ENCODE measurements around the gene GLP1R. TPM values are rescaled to one million over a fixed set of nuclear protein-coding genes. Genes with fewer than 3 reads are reported as not detected.

Gene GLP1R
- total RNA-seq, 1 donor from 2014 or later, result 3.9 TPM

DNA sequence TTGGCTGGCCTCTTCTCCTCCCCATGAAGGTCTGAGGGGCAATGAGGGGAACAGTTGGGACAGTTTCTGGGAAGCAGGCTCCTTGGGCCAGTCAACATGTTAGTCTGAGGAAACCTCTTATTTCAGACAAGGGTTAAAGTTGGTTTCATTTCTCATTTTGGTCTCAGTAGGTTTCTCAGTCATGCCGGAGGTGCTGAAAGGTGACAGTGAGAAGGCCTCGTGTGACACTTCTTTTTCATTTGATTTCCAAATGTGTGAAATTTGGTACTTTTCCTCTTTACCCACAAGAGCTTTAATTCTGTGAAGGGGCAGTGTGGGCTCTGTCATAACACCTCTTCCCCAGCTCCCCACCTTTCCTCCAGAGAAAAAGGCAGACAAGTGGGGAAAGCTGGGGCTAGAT lies 7.5 kb upstream of the GLP1R start:
- Mint-ChIP-seq H3K4me3 (ENCODE audit: low read depth) (no peak overlapping the region), H3K9me3 (ENCODE audit: low read depth) (no peaks in the 10 kb centered on the region), H3K27ac (no peak overlapping the region), H3K4me1 (ENCODE audit: low read depth) (no peaks in the 10 kb centered on the region), H3K36me3 (ENCODE audit: insufficient read depth) (no peaks in the 10 kb centered on the region), H3K27me3 (peaks cover 64% of the 10 kb centered on the region)
- DNase-seq (ENCODE audit: low spot score, unreplicated experiment), result no peak
- TF ChIP-seq, protein P1, sequence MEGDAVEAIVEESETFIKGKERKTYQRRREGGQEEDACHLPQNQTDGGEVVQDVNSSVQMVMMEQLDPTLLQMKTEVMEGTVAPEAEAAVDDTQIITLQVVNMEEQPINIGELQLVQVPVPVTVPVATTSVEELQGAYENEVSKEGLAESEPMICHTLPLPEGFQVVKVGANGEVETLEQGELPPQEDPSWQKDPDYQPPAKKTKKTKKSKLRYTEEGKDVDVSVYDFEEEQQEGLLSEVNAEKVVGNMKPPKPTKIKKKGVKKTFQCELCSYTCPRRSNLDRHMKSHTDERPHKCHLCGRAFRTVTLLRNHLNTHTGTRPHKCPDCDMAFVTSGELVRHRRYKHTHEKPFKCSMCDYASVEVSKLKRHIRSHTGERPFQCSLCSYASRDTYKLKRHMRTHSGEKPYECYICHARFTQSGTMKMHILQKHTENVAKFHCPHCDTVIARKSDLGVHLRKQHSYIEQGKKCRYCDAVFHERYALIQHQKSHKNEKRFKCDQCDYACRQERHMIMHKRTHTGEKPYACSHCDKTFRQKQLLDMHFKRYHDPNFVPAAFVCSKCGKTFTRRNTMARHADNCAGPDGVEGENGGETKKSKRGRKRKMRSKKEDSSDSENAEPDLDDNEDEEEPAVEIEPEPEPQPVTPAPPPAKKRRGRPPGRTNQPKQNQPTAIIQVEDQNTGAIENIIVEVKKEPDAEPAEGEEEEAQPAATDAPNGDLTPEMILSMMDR (IDR thresholded peaks at IDR 0.05; ENCODE audit: unreplicated experiment), result no peak

DNA sequence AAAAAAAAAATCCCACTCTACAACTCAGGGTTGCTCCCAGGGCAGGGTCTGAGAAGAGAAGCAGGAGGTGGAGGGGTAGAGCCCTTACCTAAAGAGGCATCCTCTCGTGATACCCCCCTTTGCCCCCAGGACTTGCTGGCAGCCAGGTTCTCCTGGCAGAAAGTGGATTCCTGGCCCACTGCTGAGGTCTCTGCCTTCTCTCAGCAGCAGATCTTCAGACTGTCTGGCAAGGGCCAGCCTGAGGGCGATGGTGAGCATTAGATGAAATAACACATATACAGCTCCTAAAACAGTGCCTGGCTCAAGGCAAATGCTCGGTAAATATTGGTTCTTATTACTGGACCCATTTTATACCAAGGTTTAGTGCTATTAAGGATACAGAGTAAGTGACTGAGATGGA lies 4.8 kb upstream of the GLP1R start:
- peaks cover 59% of the 10 kb centered on the region for H3K27me3 Mint-ChIP-seq
- no peak overlapping the region for H3K4me3 Mint-ChIP-seq (ENCODE audit: low read depth)
- no peaks in the 10 kb centered on the region for H3K36me3 Mint-ChIP-seq (ENCODE audit: insufficient read depth)
- DNase-seq (ENCODE audit: low spot score, unreplicated experiment), result no peak
- no peak overlapping the region for H3K27ac Mint-ChIP-seq
- no peaks in the 10 kb centered on the region for H3K9me3 Mint-ChIP-seq (ENCODE audit: low read depth)
- TF ChIP-seq, protein P1 (IDR thresholded peaks at IDR 0.05; ENCODE audit: unreplicated experiment), result no peak
- H3K4me1 Mint-ChIP-seq (ENCODE audit: low read depth), result no peaks in the 10 kb centered on the region

DNA sequence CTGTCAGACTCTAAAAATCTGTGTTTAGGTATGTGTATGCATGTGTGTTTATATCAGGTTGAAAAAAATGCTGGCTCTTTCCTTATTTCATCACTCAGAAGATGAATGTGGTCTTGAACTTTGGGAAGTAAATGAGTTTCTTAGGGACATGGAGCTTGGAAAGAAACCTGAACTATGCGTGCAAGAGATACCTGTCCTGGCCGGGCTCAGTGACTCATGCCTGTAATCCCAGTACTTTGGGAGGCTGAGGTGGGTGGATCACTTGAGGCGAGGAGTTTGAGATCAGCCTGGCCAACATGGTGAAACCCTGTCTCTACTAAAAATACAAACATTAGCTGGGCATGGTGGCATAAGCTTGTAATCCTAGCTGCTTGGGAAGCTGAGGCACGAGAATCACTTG lies 4.4 kb upstream of the GLP1R start:
- H3K27ac Mint-ChIP-seq, result no peak overlapping the region
- H3K9me3 Mint-ChIP-seq (ENCODE audit: low read depth), result no peaks in the 10 kb centered on the region
- peaks cover 58% of the 10 kb centered on the region for H3K27me3 Mint-ChIP-seq
- peaks cover 2% of the 10 kb centered on the region for H3K4me1 Mint-ChIP-seq (ENCODE audit: low read depth)
- no peaks in the 10 kb centered on the region for H3K36me3 Mint-ChIP-seq (ENCODE audit: insufficient read depth)
- DNase-seq (ENCODE audit: low spot score, unreplicated experiment), result no peak
- H3K4me3 Mint-ChIP-seq (ENCODE audit: low read depth), result no peak overlapping the region
- TF ChIP-seq, protein P1 (IDR thresholded peaks at IDR 0.05; ENCODE audit: unreplicated experiment), result no peak

DNA sequence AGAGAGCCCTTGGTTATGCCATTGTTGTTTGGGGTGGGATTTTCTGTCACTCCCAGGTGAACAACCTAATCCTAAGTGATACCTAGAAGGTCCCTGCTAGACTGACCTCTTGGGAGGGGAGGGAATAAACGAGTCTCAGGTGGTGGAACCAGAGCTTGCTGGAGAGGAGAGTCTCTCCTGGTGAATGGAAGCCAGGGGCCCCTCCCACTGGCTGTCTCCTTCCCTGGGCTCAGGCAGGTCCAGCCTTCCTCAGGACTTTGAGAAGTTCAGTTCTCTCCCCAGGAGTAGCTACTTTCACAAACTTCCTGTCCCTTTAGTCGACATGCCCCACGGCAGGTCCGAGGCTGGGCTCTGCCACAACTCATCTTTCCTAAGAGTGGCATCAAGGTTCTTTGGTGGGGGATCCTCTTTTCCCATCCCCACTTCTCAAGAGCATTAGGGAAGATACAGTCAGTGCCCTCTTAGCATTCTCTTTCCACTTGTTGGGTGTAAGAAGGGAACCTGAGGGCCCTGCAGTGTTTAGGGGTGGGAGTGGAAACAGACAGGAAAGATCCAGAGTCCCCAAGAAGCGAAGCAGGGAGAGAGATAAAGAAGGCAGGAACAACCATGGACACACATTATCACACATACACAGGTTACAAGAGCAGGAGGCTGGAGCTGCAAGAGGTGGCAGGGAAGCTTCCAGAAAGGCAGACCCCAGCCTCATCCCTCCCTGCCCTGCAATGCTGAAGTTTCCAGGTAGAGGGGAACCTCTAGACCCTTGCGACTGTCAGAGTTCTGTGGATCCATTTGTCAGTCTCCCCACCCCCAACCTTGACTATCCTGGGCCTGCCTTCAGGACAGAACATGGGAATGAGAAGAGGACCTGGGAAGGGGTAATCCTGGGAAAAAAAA lies 900 bp upstream of the GLP1R start:
- H3K27ac Mint-ChIP-seq, result no peak overlapping the region
- TF ChIP-seq, protein P1 (IDR thresholded peaks at IDR 0.05; ENCODE audit: unreplicated experiment), result no peak
- no peaks in the 10 kb centered on the region for H3K36me3 Mint-ChIP-seq (ENCODE audit: insufficient read depth)
- H3K4me1 Mint-ChIP-seq (ENCODE audit: low read depth), result peaks cover 2% of the 10 kb centered on the region
- peaks cover 62% of the 10 kb centered on the region for H3K27me3 Mint-ChIP-seq
- peak overlapping the region; percentile 62 for H3K4me3 Mint-ChIP-seq (ENCODE audit: low read depth)
- H3K9me3 Mint-ChIP-seq (ENCODE audit: low read depth), result no peaks in the 10 kb centered on the region
- DNase-seq (ENCODE audit: low spot score, unreplicated experiment), result no peak

DNA sequence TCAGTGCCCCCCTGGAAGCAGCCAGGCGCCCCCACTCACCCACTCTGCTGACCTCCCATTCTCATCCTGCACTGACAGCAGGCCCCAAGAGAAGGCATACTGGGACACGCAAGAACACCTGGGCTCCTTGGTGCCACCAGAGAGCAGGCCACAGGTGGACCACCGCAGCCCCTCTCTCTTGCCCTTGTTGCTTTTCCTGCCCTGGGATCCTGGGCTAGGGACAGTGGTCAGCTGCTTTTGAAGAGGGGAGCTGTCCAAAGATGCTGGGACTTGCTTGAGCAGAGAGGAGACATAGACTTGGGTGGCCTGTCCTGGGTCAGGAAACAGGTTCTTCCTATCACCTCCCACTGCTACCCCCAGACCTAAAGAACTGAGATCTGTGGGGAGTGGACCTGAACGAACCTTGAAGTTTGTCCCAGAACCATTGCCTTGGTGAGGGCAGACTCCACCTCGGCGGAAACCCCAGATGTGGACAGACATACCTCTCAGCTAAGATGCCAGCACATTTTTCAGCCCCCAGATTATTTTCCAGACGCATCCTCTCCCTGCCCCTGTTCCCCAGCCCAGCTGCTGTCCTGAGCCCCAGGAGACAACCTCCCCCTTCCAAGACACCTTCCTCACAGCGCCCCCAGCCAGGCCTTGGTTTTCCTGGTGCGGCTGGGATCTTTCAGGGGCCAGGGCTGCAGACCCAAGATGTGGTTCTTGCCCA lies 1.1 kb downstream of the GLP1R start:
- H3K4me3 Mint-ChIP-seq (ENCODE audit: low read depth), result peak overlapping the region; percentile 77
- no peak for DNase-seq (ENCODE audit: low spot score, unreplicated experiment)

More for the DNA sequence above, 1.1 kb downstream of the GLP1R start:
- Mint-ChIP-seq H3K4me1 (ENCODE audit: low read depth) (peaks cover 12% of the 10 kb centered on the region), H3K9me3 (ENCODE audit: low read depth) (no peaks in the 10 kb centered on the region), H3K36me3 (ENCODE audit: insufficient read depth) (no peaks in the 10 kb centered on the region), H3K27me3 (peaks cover 57% of the 10 kb centered on the region), H3K27ac (peak overlapping the region; percentile 82)
- TF ChIP-seq, protein P1 (IDR thresholded peaks at IDR 0.05; ENCODE audit: unreplicated experiment), result no peak
